ENCODE results near the gene SLC22A12. TPM values are rescaled to one million over a fixed set of nuclear protein-coding genes. Genes with fewer than 3 reads are reported as not detected.
A peak's percentile ranks its signal among the peaks of the same experiment; 100 is the strongest.

Gene SLC22A12
- total RNA-seq, 4 donors from 2014 or later, result not detected

DNA sequence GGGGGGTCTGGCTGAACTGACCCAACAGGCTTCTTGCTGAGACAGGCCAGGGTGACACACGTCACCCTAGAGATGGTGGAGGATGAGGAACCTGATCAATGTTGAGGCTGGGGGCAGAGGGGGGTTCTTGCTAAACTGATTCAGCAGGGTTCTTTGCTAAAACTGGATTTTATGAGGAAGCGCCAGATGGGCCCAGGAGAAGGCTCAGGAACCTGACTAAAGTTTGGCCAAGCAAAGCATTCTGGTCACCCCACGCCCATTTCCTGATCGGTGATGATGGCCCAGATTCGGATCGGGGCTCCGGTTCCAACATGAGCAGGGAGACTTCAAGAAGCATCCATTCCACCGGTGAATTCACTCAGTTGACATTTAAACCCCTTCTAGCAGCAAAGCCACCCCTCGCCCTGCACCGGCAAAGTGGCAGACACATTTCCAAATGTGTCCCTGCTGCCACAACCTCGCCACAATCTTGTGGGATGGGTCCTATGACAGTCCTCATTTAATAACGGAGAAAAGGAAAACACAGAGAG is 34.2 kb upstream of the SLC22A12 start:
- Histone ChIP-seq H3K36me3 (no peaks in the 10 kb centered on the region), H3K4me3 (no peak overlapping the region), H3K27ac (no peak overlapping the region), H3K4me1 (peaks cover 0 to 18% (median 0%) of the 10 kb centered on the region in 4 donors), H3K27me3 (no peaks in the 10 kb centered on the region), H3K9me3 (no peaks in the 10 kb centered on the region)
- TF ChIP-seq POLR2A (IDR thresholded peaks at IDR 0.05), result no peak
- TF ChIP-seq, protein P1, sequence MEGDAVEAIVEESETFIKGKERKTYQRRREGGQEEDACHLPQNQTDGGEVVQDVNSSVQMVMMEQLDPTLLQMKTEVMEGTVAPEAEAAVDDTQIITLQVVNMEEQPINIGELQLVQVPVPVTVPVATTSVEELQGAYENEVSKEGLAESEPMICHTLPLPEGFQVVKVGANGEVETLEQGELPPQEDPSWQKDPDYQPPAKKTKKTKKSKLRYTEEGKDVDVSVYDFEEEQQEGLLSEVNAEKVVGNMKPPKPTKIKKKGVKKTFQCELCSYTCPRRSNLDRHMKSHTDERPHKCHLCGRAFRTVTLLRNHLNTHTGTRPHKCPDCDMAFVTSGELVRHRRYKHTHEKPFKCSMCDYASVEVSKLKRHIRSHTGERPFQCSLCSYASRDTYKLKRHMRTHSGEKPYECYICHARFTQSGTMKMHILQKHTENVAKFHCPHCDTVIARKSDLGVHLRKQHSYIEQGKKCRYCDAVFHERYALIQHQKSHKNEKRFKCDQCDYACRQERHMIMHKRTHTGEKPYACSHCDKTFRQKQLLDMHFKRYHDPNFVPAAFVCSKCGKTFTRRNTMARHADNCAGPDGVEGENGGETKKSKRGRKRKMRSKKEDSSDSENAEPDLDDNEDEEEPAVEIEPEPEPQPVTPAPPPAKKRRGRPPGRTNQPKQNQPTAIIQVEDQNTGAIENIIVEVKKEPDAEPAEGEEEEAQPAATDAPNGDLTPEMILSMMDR (IDR thresholded peaks at IDR 0.05), result no peak
- peak in 1 of 3 donors; percentile 40 for DNase-seq

GRCh38 chr11:64558065-64558745 is 32.8 kb upstream of the SLC22A12 start:
- peak in 1 of 3 donors; percentile 30 for DNase-seq
- Histone ChIP-seq H3K27ac (no peak overlapping the region), H3K27me3 (no peaks in the 10 kb centered on the region), H3K4me1 (peaks cover 0 to 18% (median 0%) of the 10 kb centered on the region in 4 donors), H3K4me3 (no peak overlapping the region), H3K36me3 (no peaks in the 10 kb centered on the region), H3K9me3 (no peaks in the 10 kb centered on the region)
- TF ChIP-seq, protein P1 (IDR thresholded peaks at IDR 0.05), result no peak
- no peak for TF ChIP-seq POLR2A (IDR thresholded peaks at IDR 0.05)

DNA sequence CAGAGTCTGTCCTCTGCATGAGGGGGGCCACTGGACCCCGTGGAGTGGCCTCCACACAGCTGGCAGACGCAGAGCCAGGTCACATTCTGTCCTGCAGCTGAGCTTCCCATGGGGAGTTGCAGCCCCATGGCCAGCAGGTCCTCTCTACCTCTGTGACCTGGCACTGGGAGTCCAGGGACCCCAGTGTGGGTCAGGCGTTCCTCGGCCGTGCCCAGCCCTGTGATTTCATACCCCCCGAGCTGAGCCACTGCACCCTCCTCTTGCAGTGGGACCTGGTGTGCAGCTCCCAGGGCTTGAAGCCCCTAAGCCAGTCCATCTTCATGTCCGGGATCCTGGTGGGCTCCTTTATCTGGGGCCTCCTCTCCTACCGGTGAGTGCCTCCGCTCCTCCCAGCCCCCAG is 32.2 kb upstream of the SLC22A12 start:
- DNase-seq, result peak in 1 of 3 donors; percentile 34

DNA sequence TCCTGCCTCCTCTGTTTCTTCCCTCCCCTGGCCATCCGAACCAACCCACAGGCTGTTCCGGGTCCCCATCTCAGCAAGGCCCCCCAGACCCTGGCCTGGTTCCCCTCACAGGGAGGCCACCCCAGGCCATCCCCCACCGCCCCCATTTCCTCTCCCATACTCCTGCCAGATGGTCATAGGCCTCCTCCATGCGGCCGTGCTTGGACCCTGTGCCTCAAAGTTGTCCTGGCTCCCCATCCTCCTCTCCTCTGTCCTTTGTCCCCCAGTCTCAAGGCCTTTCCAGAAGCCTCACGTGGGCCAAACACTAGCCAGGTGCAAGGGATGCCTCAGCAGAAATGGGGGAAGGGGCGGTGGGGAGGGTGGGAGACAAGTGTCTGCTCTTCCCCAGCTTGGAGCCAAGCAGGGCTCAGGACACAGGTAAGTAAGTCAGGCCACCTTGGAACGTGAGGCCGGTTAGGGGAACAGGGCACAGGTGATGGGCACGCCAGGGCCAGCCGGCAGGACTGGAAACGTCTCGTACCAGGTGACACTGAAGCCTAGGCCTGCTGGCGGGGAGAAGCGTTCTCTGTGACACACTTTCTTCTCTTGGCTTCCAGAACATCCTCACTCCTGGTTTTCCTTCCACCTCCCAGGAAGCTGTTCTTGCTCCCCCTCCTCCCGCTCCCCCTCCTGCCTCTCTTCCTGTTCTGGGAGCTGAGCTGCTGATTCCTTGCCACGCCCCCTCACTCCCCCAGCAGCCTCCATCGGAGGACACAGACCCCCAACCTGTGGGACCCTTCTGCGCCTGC is 31.5 kb upstream of the SLC22A12 start:
- Histone ChIP-seq H3K36me3 (no peaks in the 10 kb centered on the region), H3K4me3 (no peak overlapping the region), H3K9me3 (no peaks in the 10 kb centered on the region), H3K27ac (no peak overlapping the region), H3K4me1 (peaks cover 0 to 12% (median 0%) of the 10 kb centered on the region in 4 donors), H3K27me3 (no peaks in the 10 kb centered on the region)
- peak in 1 of 3 donors; percentile 28 for DNase-seq
- TF ChIP-seq, protein P1 (IDR thresholded peaks at IDR 0.05), result no peak
- TF ChIP-seq POLR2A (IDR thresholded peaks at IDR 0.05), result no peak

More for the DNA sequence above, 32.2 kb upstream of the SLC22A12 start:
- Histone ChIP-seq H3K36me3 (no peaks in the 10 kb centered on the region), H3K27ac (no peak overlapping the region), H3K9me3 (no peaks in the 10 kb centered on the region), H3K4me3 (no peak overlapping the region), H3K4me1 (peaks cover 0 to 18% (median 0%) of the 10 kb centered on the region in 4 donors), H3K27me3 (no peaks in the 10 kb centered on the region)
- TF ChIP-seq, protein P1 (IDR thresholded peaks at IDR 0.05), result no peak
- no peak for TF ChIP-seq POLR2A (IDR thresholded peaks at IDR 0.05)

GRCh38 chr11:64560139-64560771 is 30.8 kb upstream of the SLC22A12 start:
- Histone ChIP-seq H3K4me3 (no peak overlapping the region), H3K36me3 (no peaks in the 10 kb centered on the region), H3K9me3 (no peaks in the 10 kb centered on the region), H3K27ac (no peak overlapping the region), H3K4me1 (peaks cover 0 to 5% (median 0%) of the 10 kb centered on the region in 4 donors), H3K27me3 (no peaks in the 10 kb centered on the region)
- TF ChIP-seq, protein P1 (IDR thresholded peaks at IDR 0.05), result no peak
- no peak for TF ChIP-seq POLR2A (IDR thresholded peaks at IDR 0.05)
- DNase-seq, result peak in 1 of 3 donors; percentile 34

Data from Peyer's patch (tissue), 4 donors.